ENCODE measurements around the gene LCN15. TPM values are rescaled to one million over a fixed set of nuclear protein-coding genes. Genes with fewer than 3 reads are reported as not detected.

The LCN15 gene
- total and polyA plus RNA-seq, 2 of the 13 experiments (the other 11 are each of a cell fraction or from before 2014, with no cell fraction given): 1.3 to 53.7 TPM

- TF ChIP-seq ZNF407 (CRISPR knock-in tag; IDR thresholded peaks at IDR 0.05; ENCODE audit: not compliant biosample characterization) (no peak), GRHL1 (CRISPR knock-in tag; conservative IDR thresholded peaks at IDR 0.05) (no peak), MED13 (CRISPR knock-in tag; IDR thresholded peaks at IDR 0.05) (no peak), ZNF33A (CRISPR knock-in tag; IDR thresholded peaks at IDR 0.05; ENCODE audit: borderline replicate concordance) (no peak), POLR2AphosphoS5 (IDR thresholded peaks at IDR 0.05; ENCODE audit: low read depth, low read length) (no peak), ZSCAN29 (CRISPR knock-in tag; conservative IDR thresholded peaks at IDR 0.05) (no peak), ZNF773 (CRISPR knock-in tag; IDR thresholded peaks at IDR 0.05; ENCODE audit: borderline replicate concordance) (no peak), ETV5 (CRISPR knock-in tag; IDR thresholded peaks at IDR 0.05; ENCODE audit: borderline replicate concordance) (no peak), PHF8 (CRISPR knock-in tag; IDR thresholded peaks at IDR 0.05) (no peak), KDM1A (CRISPR knock-in tag; IDR thresholded peaks at IDR 0.05) (no peak), BRCA1 (CRISPR knock-in tag; IDR thresholded peaks at IDR 0.05) (no peak), SOX13 (IDR thresholded peaks at IDR 0.05) (no peak), SOX13 (CRISPR knock-in tag; conservative IDR thresholded peaks at IDR 0.05 in 1 of 2, IDR thresholded peaks at IDR 0.05 in 1 of 2) (0 out of 4 replicates have a peak, but pooled peaks of 1 of the 2 experiments have one; percentile 20), ZNF672 (CRISPR knock-in tag; IDR thresholded peaks at IDR 0.05) (no peak), ZNF512 (CRISPR knock-in tag; IDR thresholded peaks at IDR 0.05) (no peak), SMAD9 (CRISPR knock-in tag; IDR thresholded peaks at IDR 0.05) (no peak), SKI (IDR thresholded peaks at IDR 0.05; ENCODE audit: partially characterized antibody) (no peak), MIER2 (CRISPR knock-in tag; IDR thresholded peaks at IDR 0.05) (no peak), MAFG (CRISPR knock-in tag; IDR thresholded peaks at IDR 0.05) (no peak)
Observed at GRCh38 chr9:136740971-136741882, 23.1 kb downstream of the LCN15 start (continued).
